NOMO-1 treated with DMSO at 0.1 percent for 48 hours (cell line): ENCODE measurements around the gene CAV2.
"Not testable (repeated sequence)": the region's sequence is repeated elsewhere in the genome, so short reads cannot be mapped to it uniquely, and the experiment has no call there.

Experiments
- DNase-seq: peaks from one replicate; lab custom pipeline; 2025; ENCODE audit not compliant: unreplicated experiment; lab: John Stamatoyannopoulos, UW

CAV2 gene

DNA sequence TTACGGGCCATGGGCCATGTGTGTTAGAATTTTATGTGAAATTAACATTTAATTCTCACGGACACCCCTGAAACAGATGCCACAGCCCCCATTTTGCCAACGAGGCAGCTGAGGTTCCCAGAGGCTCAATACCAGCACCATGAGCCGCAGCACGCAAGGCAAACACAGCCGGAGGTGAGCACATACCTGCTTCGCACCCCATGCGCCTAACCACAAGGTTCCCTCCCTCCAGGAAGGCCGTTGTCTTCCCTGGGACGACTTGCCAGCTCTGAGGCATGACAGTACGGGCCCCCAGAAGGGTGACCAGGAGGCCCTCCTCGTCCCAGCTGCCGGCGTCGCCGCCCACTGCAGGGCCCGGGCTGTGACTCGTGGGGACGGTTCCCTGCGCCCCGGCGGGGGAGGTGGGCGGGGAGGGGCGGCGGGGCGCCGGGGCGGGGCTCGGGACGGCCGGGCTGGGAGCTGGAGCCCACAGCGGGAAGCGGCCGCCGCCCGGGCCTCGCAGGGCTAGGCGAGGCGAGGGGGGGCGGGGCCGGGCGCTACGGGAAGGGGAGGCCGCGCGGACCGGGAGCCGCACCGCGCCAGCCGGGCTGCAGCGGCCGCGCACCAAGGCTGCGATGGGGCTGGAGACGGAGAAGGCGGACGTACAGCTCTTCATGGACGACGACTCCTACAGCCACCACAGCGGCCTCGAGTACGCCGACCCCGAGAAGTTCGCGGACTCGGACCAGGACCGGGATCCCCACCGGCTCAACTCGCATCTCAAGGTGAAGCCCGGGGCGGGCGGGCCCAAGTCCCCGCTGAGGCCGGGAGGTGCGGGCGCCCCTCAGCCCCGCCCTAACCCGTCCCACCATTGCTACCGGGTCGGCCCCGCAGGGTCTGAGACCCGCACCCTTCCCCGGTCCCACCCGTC is at the start of gene CAV2:
TSS of gene CAV2 (plus strand) at position 571 of the 910 bp plus-strand sequence. CDS start at position 615, 44 bp downstream.
- no peak for DNase-seq

DNA sequence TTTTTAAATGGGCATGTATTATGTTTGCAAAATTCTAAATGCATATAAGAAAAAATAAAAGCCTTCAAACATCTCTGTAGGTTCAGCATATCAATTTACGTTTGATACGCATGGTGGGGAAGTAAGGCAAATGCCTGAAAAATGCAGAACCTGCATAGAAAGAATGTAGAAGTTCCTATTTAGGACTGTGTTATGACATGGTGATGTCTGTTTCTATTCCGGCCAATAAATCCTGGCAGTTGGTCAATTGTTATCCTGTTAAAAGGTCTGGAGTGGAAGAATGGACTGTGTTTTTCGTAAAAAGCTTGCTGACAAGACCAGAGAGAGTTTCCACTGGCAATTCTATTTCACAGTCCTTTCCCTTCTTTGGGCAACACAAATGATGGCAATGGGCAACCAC is 49.6 kb upstream of the CAV2 start:
- no peak for DNase-seq

GRCh38 chr7:116451957-116452729 is 47.4 kb upstream of the CAV2 start:
- no peak for DNase-seq

DNA sequence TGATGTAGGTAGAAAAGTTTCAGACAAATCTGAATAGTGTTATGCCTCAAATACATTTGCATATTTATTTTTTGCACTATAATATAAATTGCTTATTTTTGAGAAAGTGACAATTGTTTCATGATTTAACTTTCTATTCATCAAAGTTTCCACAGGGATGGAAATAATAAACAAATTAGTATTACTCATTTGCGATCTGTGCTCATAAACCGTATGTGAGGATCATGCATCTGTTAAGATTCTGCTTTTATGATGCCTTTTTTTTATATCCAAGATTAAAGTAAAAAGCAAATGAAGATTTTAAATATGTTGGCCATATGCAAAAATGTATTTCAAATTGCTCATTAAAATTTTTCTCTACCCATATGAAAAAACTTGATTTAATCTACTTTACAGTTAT is 45.2 kb upstream of the CAV2 start:
- no peak for DNase-seq

GRCh38 chr7:116455009-116455408 is 44.5 kb upstream of the CAV2 start:
- no peak for DNase-seq

GRCh38 chr7:116455499-116455898 is 44.0 kb upstream of the CAV2 start:
- no peak for DNase-seq

- DNase-seq, result no peak
Measured at GRCh38 chr7:116461500-116461899, 38.0 kb upstream of the CAV2 start.

GRCh38 chr7:116463956-116464355 is 35.6 kb upstream of the CAV2 start:
- no peak for DNase-seq

DNA sequence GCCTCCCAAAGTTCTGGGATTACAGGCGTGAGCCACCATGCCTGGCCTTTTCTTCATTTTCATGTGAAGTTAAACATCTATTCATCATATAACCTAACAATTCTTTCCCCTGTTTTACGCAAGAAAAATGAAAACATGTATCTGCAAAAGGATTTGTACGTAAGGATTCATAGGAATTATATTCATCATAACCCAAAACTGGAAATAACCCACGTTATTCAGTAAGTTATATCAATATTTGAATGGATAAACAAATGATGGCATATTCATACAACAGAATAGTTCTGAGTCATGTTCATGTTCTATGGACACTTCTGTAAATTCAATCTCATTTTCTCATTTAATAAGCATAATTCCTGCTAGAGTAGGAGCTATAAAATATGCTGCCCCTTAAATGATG is 35.2 kb upstream of the CAV2 start:
- DNase-seq, result no peak

GRCh38 chr7:116465125-116465524 is 34.4 kb upstream of the CAV2 start:
- DNase-seq, result no peak

DNA sequence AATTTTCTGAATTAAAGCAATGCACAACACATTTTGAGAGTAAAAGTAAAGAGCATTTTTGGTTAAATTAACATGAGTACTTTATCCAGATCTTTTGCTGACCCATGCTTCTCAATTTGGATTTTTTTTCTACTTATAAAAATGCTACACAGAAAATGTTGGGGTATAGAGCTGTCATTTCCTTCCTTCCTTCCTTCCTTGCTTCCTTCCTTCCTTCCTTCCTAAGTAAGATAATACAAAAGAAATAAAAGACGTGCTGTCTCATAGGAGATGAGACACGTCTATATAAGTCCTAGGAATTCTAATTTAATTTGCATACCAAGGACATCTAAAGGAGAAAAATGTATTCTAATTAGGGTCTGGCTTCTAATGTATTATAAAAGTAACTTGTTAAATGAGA is 31.0 kb upstream of the CAV2 start:
- DNase-seq, result no peak

DNA sequence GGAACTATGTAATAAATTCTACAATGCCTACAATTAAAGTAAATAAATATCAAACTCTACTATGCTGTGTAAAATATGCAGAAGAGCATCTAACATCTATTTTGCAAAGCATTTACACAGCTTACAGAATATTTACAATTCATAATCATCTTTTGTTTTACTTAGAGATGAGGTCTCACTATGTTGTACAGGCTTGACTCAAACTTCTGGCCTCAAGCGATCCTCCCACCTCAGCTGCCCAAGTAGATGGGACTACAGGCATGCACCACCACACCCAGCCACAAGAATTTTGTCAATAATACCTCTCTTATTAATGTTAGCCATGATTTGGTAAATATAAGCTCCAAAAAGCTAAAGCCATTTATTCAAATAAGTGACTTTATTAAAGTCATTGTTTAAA is 21.9 kb upstream of the CAV2 start:
- no peak for DNase-seq

DNA sequence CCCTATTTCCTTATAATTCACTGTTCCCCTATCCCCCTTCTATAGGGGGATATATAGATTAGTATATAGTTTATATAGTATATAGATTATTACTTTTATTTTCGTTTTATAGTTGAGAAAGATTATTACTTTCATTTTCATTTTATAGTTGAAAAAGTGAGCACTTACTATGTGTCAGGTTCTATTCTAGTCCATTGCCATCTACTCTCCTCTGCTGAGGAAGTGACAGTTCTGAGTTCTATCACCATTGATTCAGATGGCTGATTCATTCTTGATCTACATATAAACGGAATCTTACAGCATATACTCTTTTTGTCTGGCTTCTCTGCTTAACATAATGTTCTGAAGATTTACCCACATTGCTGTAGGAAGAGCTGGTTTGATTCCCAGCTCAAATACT is 20.7 kb upstream of the CAV2 start:
- DNase-seq, result no peak

GRCh38 chr7:116483271-116483942 is 16.1 kb upstream of the CAV2 start:
- DNase-seq, result no peak

DNA sequence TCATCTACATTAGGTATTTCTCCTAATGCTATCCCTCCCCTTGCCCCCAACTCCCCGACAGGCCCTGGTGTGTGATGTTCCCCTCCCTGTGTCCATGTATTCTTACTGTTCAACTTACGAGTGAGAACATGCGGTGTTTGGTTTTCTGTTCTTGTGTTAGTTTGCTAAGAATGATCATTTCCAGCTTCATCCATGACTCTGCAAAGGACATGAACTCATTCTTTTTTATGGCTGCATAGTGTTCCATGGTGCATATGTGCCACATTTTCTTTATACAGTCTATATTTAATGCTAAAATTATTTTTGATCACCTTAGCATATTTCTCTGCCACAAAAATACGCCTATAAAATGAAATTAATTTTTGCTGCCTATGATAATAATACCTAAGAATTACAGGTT is 15.1 kb upstream of the CAV2 start:
- not testable (repeated sequence) for DNase-seq

- DNase-seq, result no peak
Measured at GRCh38 chr7:116487907-116488521, 11.5 kb upstream of the CAV2 start.

GRCh38 chr7:116490351-116490750 is 9.2 kb upstream of the CAV2 start:
- DNase-seq, result no peak

- DNase-seq, result no peak
Measured at GRCh38 chr7:116491887-116492653, 7.5 kb upstream of the CAV2 start.

- no peak for DNase-seq
Measured at GRCh38 chr7:116492654-116493109, 6.9 kb upstream of the CAV2 start.

DNA sequence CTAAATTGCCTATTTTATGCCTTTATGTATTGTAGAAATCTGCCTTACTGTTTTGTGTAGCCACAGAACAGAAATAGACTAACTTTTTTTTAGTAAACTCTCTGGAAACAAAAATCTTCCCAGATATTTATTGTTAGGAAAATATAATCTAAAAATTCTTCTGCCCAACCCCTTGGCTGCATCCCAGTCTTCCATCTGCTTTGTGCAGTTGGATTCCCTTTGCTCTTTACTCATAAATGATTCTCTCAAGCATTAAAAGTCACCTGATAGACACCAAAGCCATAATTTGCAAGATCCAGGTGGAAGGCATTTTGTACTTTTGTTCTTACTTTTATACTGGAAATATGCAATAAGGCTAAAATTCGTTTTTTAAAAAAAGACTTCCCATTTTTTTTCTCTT is 6.1 kb upstream of the CAV2 start:
- no peak for DNase-seq
